GM13977 (cell line): ENCODE data around the gene FOXP4.
A peak's percentile ranks its signal among the peaks of the same experiment; 100 is the strongest.

Experiments
- DNase-seq: peaks from one replicate; pipeline ENCODE4 v3.0.0; 2012; ENCODE audit warnings: low spot score
- in situ Hi-C: fragments of 300-500 bp; cut with MboI; formaldehyde crosslinking; loops from one replicate; pipeline ENCODE4 v1.12.0; 2022; ENCODE audit warnings: low sequenced_read_pairs, low pct_unique_long_range_greater_than_20kb, mixed read lengths, inconsistent platforms; ENCODE audit not compliant: unreplicated experiment
- TF ChIP-seq, protein P1 (sequence below): IDR thresholded peaks from 2 replicates; pipeline ENCODE4 v1.5.1; 2012; ENCODE audit warnings: mild to moderate bottlenecking, control low read depth; ENCODE audit not compliant: insufficient read depth; ENCODE audit errors: extremely low read depth, missing control alignments

FOXP4 gene

DNA sequence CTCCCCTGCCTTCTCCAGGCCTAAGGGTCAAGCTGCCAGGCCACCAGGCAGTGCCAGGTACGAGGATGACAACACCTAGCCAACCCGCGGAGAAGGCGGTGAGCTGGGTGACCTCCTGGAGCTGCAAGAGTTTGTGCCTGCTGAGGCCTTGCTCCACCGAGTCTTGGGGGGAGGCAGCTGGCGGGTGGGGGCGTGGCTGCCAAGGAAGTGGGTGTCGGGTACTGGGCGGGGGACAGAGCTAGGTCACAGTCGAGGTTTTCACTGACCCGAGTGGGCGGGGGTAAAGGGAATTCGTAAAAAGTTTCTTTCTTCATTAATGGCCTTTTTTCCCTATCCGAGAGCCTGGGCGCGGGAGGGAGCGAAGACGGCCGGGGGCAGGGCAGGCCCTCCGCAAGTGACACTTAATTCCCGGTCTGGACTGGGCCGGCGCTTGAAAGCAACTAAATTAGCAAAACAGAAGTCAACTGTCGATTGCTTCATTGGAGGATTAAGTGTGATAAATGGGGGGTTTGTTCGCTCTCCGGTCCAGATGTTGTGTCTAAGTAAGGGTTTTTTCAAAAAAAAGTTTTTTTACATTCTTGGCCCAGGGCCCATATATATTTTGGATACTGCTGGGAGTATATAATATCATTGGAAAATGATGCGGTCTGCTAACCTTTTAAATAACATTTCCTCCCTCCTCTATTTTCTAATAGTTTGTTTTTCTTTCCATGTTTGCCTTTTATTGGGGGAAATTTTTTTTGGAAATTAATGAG, 43.1 kb upstream of the FOXP4 start:
- DNase-seq, result no peak
- TF ChIP-seq, protein P1, sequence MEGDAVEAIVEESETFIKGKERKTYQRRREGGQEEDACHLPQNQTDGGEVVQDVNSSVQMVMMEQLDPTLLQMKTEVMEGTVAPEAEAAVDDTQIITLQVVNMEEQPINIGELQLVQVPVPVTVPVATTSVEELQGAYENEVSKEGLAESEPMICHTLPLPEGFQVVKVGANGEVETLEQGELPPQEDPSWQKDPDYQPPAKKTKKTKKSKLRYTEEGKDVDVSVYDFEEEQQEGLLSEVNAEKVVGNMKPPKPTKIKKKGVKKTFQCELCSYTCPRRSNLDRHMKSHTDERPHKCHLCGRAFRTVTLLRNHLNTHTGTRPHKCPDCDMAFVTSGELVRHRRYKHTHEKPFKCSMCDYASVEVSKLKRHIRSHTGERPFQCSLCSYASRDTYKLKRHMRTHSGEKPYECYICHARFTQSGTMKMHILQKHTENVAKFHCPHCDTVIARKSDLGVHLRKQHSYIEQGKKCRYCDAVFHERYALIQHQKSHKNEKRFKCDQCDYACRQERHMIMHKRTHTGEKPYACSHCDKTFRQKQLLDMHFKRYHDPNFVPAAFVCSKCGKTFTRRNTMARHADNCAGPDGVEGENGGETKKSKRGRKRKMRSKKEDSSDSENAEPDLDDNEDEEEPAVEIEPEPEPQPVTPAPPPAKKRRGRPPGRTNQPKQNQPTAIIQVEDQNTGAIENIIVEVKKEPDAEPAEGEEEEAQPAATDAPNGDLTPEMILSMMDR, result no peak
- in situ Hi-C loops, result no loop called here

GRCh38 chr6:41503827-41504465, 42.2 kb upstream of the FOXP4 start:
- peak; percentile 84 for DNase-seq
- in situ Hi-C loops, result no loop called here
- TF ChIP-seq, protein P1, result no peak

- TF ChIP-seq, protein P1, result no peak
- peak; percentile 64 for DNase-seq
- in situ Hi-C loops, result no loop called here
Measured at GRCh38 chr6:41504466-41505121, 41.6 kb upstream of the FOXP4 start.

- TF ChIP-seq, protein P1, result no peak
- DNase-seq, result peak; percentile 88
- in situ Hi-C loops, result no loop called here
Measured at GRCh38 chr6:41505122-41506049, 40.8 kb upstream of the FOXP4 start.

- TF ChIP-seq, protein P1, result no peak
- no peak for DNase-seq
- in situ Hi-C loops, result no loop called here
Measured at GRCh38 chr6:41508479-41508878, 37.7 kb upstream of the FOXP4 start.

DNA sequence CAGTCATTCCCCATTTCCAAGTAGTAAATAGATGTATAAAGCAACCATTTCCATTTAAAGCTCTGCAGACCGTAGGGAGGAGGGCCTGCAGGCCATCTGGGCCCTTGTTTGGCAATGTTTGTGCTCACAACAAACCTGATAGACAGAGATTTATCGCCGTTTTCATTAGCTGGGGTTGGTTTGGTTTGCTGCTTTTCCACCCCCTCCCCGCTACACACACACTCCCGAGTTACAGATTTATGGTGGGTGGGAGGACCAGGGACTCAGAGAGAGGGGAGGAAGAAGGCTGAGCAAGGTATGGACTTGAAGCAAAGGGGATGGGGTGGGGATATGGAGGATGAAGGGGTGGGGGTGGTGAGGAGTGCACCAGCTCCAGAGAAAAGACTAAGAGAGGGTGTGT, 36.6 kb upstream of the FOXP4 start:
- in situ Hi-C loops, result no loop called here
- DNase-seq, result no peak
- TF ChIP-seq, protein P1, result no peak
